Suppressor macrophage (primary cell): ENCODE data around the gene RAD23A.
A peak's percentile ranks its signal among the peaks of the same experiment; 100 is the strongest.
"Not testable (repeated sequence)": the region's sequence is repeated elsewhere in the genome, so short reads cannot be mapped to it uniquely, and the experiment has no call there.

ENCODE experiments used
- DNase-seq, 4 experiments: peaks; one replicate each; pipeline ENCODE4 v3.0.0-alpha.2; 2020 to 2022
- total RNA-seq, 17 experiments: gene quantifications; one replicate each; lab custom pipeline; 2026; ENCODE audit warnings: mixed read lengths in 6 of 17, inconsistent platforms in 3 of 17; lab: John Stamatoyannopoulos, UW

Gene RAD23A
- 42.1 to 138 (median 74.3) reads per million in 17 experiments for total RNA-seq

DNA sequence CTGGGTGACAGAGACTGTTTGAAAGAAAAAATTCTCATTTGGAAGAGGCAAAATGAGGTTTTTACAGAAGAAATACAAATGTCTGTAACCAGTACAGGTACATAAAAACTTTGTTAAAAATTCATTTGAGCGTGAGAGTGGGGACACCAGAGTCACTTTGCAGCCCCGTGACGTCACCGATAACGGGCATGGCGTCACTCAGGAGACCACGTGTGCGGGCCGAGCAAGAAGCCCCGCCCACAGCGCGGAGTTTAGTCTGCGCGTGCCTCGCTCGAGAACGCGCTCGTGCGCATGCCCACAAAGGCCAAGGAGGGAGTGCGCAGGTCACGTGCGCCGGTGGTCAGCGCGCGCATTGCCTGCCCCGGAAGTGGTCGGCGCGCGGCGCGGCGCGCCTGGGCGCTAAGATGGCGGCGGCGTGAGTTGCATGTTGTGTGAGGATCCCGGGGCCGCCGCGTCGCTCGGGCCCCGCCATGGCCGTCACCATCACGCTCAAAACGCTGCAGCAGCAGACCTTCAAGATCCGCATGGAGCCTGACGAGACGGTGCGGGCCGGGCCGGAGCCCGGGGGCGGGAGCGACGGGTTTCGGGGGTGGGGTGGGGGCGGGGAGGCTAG, at the start of gene RAD23A:
RAD23A (plus strand) TSS at position 384 of the 613 bp plus-strand sequence; CDS start at position 471, 87 bp downstream.
- peak; percentile 100 for DNase-seq

GRCh38 chr19:12896460-12896859, 49.2 kb upstream of the RAD23A start:
- no peak for DNase-seq

GRCh38 chr19:12899891-12900518, 45.7 kb upstream of the RAD23A start:
- no peak for DNase-seq

DNA sequence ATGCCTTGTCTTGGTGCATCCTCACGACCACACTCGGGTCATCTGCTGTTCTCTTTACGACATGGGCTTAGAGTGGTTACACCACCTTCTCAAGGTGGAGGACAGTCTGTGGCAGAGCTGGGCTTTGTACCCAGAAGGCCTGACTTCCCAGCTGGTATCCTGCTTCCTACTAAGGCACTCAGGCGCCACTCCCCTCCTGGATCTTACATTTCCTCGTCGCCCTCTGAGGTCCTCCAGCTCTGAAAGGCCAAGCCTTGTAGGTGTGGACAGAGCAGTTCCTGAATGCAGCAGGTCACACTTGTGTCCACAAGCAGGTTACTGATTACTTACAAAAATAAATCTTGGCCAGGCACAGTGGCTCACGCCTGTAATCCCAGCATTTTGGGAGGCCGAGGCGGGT, 38.5 kb upstream of the RAD23A start:
- no peak for DNase-seq

DNA sequence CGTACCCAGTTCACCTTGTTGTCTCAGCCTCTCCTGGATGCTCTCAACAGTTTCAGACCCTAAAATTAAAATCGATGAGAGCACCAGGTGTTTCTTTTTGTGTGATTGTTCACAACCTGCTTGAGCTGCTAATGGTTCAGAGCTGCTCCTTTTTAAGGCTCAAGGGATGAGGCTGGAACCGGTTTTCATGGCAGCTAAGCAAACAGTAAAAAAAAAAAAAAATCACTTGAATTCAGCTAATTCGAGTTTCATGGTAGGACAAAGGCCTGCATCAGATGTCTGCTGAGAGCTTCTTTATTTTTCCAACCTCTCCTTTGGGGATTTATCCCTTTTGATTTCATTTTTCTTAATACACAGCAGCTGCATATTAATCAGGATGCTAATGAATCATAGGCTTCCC, 33.1 kb upstream of the RAD23A start:
- DNase-seq, result no peak

- DNase-seq, result peak in 1 of 4 experiments; percentile 8
These were observed 32.6 kb upstream of the RAD23A start for GRCh38 chr19:12913011-12913561.

GRCh38 chr19:12913851-12914690, 31.6 kb upstream of the RAD23A start:
- DNase-seq, result peak; percentile 49 to 65 (median 56)

DNA sequence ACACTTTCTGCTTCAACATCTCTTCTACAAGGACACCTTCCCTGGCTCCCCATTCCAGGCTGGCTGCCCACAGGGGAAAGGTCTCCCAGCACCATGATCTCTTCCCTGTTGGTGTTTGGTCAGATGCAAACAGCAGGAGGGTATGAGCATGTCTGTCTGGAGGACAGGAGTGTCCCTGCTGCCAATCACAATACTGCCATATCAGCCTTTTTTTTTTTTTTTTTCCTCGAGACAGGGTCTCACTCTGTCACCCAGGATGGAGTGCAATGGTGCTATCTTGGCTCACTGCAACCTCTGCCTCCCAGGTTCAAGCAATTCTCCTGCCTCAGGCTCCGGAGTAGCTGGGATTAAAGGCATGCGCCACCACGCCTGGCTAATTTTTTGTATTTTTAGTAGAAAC, 29.8 kb upstream of the RAD23A start:
- not testable (repeated sequence) for DNase-seq

DNA sequence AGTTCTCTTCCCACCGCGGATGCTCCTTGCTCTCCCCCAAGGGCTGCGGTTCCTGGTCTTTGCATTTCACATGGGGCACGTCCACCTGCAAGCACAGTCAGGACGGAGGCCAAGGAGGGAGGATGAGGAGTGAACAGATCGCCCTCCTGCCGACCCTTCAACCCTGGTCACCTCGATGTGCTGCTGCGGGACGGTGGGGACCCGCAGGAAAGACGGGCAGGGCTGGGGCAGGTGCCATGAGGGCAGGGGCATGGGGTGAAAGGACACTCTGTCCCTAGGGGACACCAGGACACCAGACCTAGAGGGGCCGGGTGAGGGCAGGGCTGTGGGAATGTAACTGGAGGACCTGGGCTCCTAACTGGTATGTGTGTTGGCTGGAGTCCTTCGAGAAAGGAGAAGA, 27.4 kb upstream of the RAD23A start:
- no peak for DNase-seq

DNA sequence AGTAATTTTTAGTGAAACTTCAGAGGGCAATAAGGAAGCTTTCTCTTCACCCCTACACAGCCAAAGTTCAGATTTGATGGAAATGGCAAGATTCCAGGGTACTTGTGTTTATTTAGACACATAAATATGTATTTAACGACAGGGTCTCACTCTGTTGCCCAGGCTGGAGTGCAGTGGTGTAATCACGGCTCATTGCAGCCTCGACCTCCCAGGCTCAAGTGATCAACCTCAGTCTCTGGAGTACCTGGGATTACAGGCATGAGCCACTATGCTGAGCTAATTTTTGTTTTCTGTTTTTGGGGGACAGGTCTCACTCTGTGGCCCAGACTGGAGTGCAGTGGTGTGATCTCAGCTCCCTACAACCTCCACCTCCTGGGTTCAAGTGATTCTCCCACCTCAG, 24.6 kb upstream of the RAD23A start:
- DNase-seq, result no peak

DNA sequence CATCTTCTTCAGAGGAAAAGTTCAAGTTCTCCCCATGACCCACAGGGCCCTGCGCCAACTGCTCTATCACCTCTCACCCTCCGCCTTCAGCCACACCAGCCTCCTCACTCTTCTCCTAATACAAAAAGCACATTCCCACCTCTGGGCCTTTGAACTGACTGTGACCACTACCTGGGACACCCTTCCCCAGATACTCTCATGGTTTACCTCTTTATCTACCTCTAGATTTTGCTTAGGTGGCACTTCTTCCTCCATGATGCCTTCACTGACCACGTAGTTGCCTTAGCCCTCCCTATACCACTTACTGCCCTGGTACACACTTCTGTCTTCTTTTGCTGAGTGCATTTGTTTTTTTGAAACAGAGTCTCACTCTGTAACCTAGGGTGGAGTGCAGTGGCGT, 22.7 kb upstream of the RAD23A start:
- no peak for DNase-seq

DNA sequence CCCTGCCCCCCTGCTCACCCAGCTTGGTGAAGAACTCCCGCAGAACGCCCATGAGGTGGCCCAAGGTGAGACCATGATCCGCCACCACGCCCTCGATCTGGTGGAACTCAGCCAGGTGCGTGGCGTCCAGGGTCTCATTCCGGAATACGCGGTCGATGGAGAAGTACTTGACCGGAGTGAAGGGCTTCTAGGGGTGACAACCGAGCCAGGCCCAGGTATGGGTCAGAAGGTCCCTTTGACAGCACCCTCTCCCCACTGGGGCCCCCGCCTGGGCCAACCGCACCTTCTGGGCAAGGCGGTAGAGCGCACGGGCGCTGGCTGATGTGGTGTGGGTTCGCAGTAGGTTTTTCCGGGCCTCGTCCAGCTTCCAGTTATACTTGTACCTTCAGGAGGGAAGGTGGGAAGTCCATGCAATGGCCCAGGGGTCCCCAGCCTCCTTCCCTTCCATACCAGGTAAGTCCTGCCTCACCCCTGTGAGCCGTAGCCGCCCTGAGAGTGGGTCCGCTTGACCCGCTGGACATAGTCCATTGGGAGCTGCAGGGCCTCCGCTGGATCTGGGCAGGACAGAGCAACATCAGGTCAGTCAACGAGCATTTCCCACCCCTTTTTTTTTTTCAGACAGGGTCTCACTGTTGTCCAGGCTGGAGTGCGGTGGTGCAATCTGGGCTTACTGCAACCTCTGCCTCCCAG, 20.9 kb upstream of the RAD23A start:
- DNase-seq, result no peak

DNA sequence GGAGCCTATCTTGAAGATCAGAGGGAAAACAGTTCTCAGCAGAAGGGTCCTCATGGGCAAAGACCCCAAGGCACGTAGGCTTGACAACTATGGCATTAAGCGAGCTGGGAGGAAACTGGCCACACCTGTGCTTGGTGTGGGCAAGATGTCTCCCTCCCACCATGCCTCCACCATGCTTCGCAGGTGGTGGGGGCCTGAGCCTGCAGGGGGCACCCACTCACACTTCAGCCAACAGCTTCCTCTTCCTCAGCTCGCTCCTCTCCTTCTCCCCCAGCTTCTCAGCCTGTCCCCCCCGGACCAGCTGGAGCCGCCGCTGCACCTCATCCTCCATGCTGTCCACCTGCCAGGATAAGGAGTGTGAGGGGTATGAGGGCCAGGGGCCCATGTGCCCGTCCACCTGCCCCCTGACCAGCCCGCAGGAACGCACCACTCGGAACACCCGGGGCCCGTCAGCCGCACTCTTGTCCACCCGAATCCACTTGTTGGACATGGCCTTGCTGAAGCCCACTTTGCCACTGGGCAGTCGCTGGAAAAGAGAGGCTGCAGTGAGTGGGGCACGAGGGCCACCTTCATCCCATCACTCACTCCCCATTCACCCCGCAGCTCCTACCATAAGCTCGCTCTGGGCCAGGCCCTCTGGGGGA, 15.5 kb upstream of the RAD23A start:
- DNase-seq, result no peak

DNA sequence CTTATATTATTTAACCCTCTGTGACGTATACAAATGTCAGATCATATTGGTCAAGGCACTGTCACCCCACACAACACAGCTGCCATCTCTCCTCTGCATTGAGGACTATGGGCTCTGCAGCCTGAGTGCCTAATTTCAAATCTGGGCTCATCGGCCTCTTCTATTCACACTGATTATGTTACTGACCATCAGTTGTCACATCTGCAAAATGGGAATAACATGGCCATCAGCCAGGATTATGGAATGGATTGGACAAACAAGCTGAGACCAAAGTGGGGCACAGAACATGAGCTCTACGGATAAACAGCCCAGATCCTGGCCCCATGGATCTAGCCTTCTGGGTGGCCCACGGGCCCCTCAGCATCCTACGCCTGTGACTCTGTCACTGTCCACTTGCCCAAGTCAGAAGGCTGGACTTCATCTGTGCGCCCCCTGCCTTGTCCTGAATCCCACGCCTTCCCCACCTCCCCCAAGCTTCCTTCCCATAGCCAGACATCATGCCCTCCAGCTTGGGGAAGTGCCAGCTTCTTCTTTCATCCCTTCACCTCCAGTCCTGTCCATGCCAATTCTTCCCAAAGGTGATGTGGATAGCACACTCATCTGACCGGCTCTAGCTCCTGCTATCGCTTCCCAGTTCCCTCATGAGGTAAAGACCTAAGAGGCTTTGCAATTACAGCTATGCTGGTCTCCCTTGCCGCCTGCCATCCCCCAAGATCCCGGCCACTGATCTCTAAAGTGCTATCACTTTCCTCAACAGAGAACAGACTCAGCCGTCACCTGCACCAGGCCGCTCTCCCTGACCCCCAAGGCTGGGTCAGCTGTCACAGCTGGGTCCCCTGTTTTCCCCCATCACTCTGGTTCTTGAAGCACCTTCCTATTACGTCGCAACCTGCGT, 13.0 kb upstream of the RAD23A start:
- peak; percentile 43 to 64 (median 58) for DNase-seq

DNA sequence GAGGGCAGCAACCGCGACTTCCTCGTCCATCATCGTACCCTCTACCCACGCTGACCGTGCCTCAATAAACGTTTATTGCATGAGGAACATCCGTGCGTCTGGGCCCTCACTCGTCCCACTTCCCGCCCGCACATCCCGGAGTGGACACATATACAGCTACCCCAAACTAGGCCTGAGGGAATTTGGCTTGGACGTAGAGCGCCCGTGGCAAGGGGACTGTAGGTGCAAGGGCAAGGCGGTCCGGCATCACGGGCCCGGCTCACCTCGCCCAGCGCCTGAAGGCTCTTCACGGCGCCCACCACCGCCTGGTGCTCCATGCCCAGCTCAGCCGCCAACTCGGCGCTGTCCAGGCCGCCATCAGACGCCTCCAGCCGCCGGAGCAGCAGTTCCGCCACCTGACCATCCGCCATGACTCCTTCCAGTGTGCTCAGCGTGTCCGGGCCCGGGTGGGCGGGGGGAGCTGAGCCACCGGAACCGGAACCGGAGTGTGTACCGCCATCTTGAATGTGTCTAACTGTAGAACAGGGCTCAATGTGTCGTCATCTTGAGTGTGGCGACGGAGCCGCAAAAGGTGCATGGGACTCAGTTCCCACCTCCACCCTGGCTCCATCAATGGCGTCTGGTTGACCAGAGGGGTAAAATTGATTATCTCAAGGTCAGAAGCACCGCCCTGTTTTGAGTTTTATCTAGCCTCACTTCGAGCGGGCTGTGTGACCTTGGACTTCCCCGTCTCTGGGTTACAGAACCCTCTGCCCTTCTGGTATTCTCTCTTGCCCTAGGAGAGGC, 12.2 kb upstream of the RAD23A start, which contains the start of gene FARSA:
FARSA (minus strand) TSS at position 425 of the 786 bp plus-strand sequence; CDS start at position 410, 15 bp downstream.
- DNase-seq, result peak; percentile 94 to 97 (median 95)

DNA sequence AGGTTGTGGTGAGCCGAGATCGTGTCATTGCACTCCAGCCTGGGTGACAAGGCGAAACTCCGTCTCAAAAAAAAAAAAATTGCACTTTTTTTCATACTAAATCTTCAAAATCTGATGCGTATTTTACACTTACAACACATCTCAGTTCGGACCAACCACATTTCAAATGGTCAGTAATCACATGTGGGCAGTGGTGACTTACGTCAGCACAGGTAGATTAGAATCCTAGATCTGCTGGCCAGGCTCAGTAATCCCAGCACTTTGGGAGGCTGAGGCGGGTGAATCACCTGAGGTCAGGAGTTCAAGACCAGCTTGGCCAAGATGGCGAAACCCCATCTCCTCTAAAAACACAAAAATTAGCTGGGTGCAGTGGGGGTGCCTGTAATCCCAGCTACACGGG, 10.6 kb upstream of the RAD23A start:
- no peak for DNase-seq

DNA sequence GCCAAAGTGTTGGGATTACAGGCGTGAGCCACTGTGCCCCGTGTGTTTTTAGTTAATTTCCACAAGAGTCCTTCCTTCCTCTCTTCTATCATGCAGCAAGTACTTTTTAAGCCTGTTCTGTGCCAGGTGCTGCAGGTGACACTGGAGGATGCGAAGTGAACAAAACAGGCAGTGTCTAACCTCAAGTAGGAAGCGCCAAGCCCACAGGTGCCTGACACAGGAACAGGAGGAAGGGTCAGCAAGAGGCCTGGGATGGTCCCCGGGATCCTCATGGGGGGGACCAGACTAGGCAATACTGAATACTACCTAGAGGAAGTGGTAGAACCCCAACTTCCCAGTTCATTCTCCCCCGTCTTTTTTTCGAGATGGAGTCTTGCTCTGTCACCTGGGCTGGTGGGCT, 9.1 kb upstream of the RAD23A start:
- peak in 1 of 4 experiments; percentile 1 for DNase-seq

GRCh38 chr19:12937093-12937926, 8.4 kb upstream of the RAD23A start:
- DNase-seq, result peak; percentile 76 to 88 (median 85)
